K562 (cell line): ENCODE measurements around the gene AGRP. TPM values are rescaled to one million over a fixed set of nuclear protein-coding genes. Genes with fewer than 3 reads are reported as not detected.
A peak's percentile ranks its signal among the peaks of the same experiment; 100 is the strongest.

Experiments
- CEBPG ChIP-seq, 3 experiments: fragments of 200-800 bp in 1 of 3; sonication (Bioruptor generic) in 1 of 3; sonication (generic) in 1 of 3; formaldehyde crosslinking in 1 of 3; IDR thresholded peaks in 2 of 3; conservative IDR thresholded peaks in 1 of 3; 2 replicates each; pipeline versions ENCODE4 v1.6.1 to v1.8.0; 2016 to 2022; ENCODE audit warnings: missing compliant biosample characterization in 2 of 3, missing genetic modification characterization in 2 of 3, mild to moderate bottlenecking in 1 of 3, missing genetic modification reagents in 1 of 3
- GTF2F1 ChIP-seq: IDR thresholded peaks from 2 replicates; pipeline ENCODE4 v1.6.1; 2011; ENCODE audit warnings: low read depth, low read length, improper control_type of control experiment
- HDAC2 ChIP-seq: fragments of 450-650 bp; IDR thresholded peaks from 2 replicates; pipeline ENCODE4 v1.6.1; 2016; ENCODE audit warnings: mild to moderate bottlenecking
- KDM1A ChIP-seq, 2 experiments: fragments of 450-650 bp; IDR thresholded peaks; 2 replicates each; pipeline ENCODE4 v1.6.1; 2016; ENCODE audit warnings: mild to moderate bottlenecking in 2 of 2
- MAFG ChIP-seq: fragments of 450-650 bp; conservative IDR thresholded peaks from 2 replicates; pipeline ENCODE4 v1.6.1; 2016; ENCODE audit warnings: missing genetic modification characterization, missing compliant biosample characterization
- NEUROD1 ChIP-seq: fragments of 150-350 bp; IDR thresholded peaks from 2 replicates; pipeline ENCODE4 v1.6.1; 2014; ENCODE audit warnings: borderline replicate concordance, low read length, low read depth; ENCODE audit not compliant: partially characterized antibody
- PYGO2 ChIP-seq: fragments of 450-650 bp; IDR thresholded peaks from 2 replicates; pipeline ENCODE4 v1.6.1; 2016; ENCODE audit warnings: mild to moderate bottlenecking, missing genetic modification characterization, moderate library complexity, missing compliant biosample characterization
- RB1 ChIP-seq: fragments of 450-650 bp; IDR thresholded peaks from 2 replicates; pipeline ENCODE4 v1.6.1; 2017; ENCODE audit warnings: low read depth, mild to moderate bottlenecking
- SP1 ChIP-seq: sonication (generic); formaldehyde crosslinking; IDR thresholded peaks from 2 replicates; pipeline ENCODE4 v1.8.1; 2022; ENCODE audit warnings: mild to moderate bottlenecking, missing genetic modification reagents
- ZNF282 ChIP-seq: sonication (generic); formaldehyde crosslinking; IDR thresholded peaks from 2 replicates; pipeline ENCODE4 v1.8.1; 2023; ENCODE audit warnings: missing genetic modification reagents
- ZNF583 ChIP-seq: fragments of 250-450 bp; sonication (Bioruptor Pico); IDR thresholded peaks from 2 replicates; pipeline ENCODE4 v1.4.0; 2020
- polyA plus RNA-seq, 8 experiments: library from polyadenylated mRNA; depleted of rRNA in 4 of 8; stranded (reverse) in 5 of 8; unstranded in 3 of 8; fragments of >200 nt; fragmentation: Nextera tagmentation in 2 of 8; fragmentation: Illumina TruSeq in 1 of 8; extraction: Ambion mirVana in 2 of 8; extraction: Trizol in 1 of 8; gene quantifications; 2 replicates each; pipeline versions ENCODE4 v1.2.1 to v1.2.3, GENCODE V29; 2011 to 2014; ENCODE audit warnings: inconsistent platforms in 1 of 8, missing spikeins in 1 of 8
- total RNA-seq, 7 experiments: library from RNA; depleted of rRNA in 6 of 7; stranded (reverse); fragments of >200 nt in 6 of 7; fragmentation: Illumina TruSeq in 2 of 7; extraction: Trizol in 2 of 7; gene quantifications; 2 replicates each; pipeline versions ENCODE4 v1.2.1 to v1.2.3, GENCODE V29; 2011 to 2021; ENCODE audit warnings: low replicate concordance in 1 of 7
- TF ChIP-seq, protein P1 (sequence below): sonication (generic); formaldehyde crosslinking; IDR thresholded peaks from 2 replicates; pipeline ENCODE4 v1.8.0; 2022; ENCODE audit warnings: mild to moderate bottlenecking, missing genetic modification reagents
- TF ChIP-seq, protein P2 (sequence below): sonication (generic); formaldehyde crosslinking; IDR thresholded peaks from 2 replicates; pipeline ENCODE4 v1.8.0; 2023; ENCODE audit warnings: missing genetic modification reagents, mild to moderate bottlenecking, borderline replicate concordance
- TF ChIP-seq, protein P3 (sequence below), 2 experiments: fragments of 450-650 bp; formaldehyde crosslinking in 1 of 2; IDR thresholded peaks; 2 replicates each; pipeline versions ENCODE4 v1.4.0 to v1.6.1; 2014 to 2020; ENCODE audit warnings: mild to moderate bottlenecking in 2 of 2, borderline replicate concordance in 1 of 2, low read depth in 1 of 2

AGRP gene
- total and polyA plus RNA-seq, 9 of the 15 experiments (the other 6 are each of a cell fraction or from before 2014, with no cell fraction given), result not detected

- TF ChIP-seq RB1 (peak; percentile 47; the same call in 1 of the 2 replicates), CEBPG (CRISPR knock-in tag; IDR thresholded peaks at IDR 0.05) (peak; percentile 77; the same call in 1 of the 2 replicates), CEBPG (tag; conservative IDR thresholded peaks at IDR 0.05 in 1 of 2, IDR thresholded peaks at IDR 0.05 in 1 of 2) (peak; percentile 70 to 90), ZNF583 (CRISPR knock-in tag) (no peak), KDM1A (IDR thresholded peaks at IDR 0.05) (0 out of 4 replicates have a peak, but pooled peaks of 1 of the 2 experiments have one; percentile 17), NEUROD1 (no peak), SP1 (CRISPR knock-in tag) (0 out of 2 replicates have a peak, but pooled peaks have one; percentile 34), PYGO2 (no peak), MAFG (tag) (peak; percentile 47; the same call in 1 of the 2 replicates), ZNF282 (CRISPR knock-in tag) (no peak), GTF2F1 (no peak), HDAC2 (no peak)
- TF ChIP-seq, protein P1, sequence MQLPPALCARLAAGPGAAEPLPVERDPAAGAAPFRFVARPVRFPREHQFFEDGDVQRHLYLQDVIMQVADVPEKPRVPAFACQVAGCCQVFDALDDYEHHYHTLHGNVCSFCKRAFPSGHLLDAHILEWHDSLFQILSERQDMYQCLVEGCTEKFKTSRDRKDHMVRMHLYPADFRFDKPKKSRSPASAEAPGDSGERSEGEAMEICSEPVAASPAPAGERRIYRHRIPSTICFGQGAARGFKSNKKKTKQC (CRISPR knock-in tag), result no peak
- TF ChIP-seq, protein P2, sequence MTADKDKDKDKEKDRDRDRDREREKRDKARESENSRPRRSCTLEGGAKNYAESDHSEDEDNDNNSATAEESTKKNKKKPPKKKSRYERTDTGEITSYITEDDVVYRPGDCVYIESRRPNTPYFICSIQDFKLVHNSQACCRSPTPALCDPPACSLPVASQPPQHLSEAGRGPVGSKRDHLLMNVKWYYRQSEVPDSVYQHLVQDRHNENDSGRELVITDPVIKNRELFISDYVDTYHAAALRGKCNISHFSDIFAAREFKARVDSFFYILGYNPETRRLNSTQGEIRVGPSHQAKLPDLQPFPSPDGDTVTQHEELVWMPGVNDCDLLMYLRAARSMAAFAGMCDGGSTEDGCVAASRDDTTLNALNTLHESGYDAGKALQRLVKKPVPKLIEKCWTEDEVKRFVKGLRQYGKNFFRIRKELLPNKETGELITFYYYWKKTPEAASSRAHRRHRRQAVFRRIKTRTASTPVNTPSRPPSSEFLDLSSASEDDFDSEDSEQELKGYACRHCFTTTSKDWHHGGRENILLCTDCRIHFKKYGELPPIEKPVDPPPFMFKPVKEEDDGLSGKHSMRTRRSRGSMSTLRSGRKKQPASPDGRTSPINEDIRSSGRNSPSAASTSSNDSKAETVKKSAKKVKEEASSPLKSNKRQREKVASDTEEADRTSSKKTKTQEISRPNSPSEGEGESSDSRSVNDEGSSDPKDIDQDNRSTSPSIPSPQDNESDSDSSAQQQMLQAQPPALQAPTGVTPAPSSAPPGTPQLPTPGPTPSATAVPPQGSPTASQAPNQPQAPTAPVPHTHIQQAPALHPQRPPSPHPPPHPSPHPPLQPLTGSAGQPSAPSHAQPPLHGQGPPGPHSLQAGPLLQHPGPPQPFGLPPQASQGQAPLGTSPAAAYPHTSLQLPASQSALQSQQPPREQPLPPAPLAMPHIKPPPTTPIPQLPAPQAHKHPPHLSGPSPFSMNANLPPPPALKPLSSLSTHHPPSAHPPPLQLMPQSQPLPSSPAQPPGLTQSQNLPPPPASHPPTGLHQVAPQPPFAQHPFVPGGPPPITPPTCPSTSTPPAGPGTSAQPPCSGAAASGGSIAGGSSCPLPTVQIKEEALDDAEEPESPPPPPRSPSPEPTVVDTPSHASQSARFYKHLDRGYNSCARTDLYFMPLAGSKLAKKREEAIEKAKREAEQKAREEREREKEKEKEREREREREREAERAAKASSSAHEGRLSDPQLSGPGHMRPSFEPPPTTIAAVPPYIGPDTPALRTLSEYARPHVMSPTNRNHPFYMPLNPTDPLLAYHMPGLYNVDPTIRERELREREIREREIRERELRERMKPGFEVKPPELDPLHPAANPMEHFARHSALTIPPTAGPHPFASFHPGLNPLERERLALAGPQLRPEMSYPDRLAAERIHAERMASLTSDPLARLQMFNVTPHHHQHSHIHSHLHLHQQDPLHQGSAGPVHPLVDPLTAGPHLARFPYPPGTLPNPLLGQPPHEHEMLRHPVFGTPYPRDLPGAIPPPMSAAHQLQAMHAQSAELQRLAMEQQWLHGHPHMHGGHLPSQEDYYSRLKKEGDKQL (CRISPR knock-in tag), result no peak
- TF ChIP-seq, protein P3, sequence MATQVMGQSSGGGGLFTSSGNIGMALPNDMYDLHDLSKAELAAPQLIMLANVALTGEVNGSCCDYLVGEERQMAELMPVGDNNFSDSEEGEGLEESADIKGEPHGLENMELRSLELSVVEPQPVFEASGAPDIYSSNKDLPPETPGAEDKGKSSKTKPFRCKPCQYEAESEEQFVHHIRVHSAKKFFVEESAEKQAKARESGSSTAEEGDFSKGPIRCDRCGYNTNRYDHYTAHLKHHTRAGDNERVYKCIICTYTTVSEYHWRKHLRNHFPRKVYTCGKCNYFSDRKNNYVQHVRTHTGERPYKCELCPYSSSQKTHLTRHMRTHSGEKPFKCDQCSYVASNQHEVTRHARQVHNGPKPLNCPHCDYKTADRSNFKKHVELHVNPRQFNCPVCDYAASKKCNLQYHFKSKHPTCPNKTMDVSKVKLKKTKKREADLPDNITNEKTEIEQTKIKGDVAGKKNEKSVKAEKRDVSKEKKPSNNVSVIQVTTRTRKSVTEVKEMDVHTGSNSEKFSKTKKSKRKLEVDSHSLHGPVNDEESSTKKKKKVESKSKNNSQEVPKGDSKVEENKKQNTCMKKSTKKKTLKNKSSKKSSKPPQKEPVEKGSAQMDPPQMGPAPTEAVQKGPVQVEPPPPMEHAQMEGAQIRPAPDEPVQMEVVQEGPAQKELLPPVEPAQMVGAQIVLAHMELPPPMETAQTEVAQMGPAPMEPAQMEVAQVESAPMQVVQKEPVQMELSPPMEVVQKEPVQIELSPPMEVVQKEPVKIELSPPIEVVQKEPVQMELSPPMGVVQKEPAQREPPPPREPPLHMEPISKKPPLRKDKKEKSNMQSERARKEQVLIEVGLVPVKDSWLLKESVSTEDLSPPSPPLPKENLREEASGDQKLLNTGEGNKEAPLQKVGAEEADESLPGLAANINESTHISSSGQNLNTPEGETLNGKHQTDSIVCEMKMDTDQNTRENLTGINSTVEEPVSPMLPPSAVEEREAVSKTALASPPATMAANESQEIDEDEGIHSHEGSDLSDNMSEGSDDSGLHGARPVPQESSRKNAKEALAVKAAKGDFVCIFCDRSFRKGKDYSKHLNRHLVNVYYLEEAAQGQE (IDR thresholded peaks at IDR 0.05; ENCODE audit: borderline replicate concordance), result peak; percentile 91
- TF ChIP-seq, protein P3 (CRISPR knock-in tag; IDR thresholded peaks at IDR 0.05; ENCODE audit: low read depth), result no peak
These were observed 31.1 kb upstream of the AGRP start (continued) for GRCh38 chr16:67514382-67514828.
